NCI-H187 treated with DMSO at 0.1 percent for 48 hours (cell line): ENCODE results near the gene PHTF1.
"Not testable (repeated sequence)": the region's sequence is repeated elsewhere in the genome, so short reads cannot be mapped to it uniquely, and the experiment has no call there.

ENCODE experiments used
- DNase-seq: peaks from one replicate; lab custom pipeline; 2025; lab: John Stamatoyannopoulos, UW

The PHTF1 gene

GRCh38 chr1:113777561-113777960 is 18.3 kb upstream of the PHTF1 start:
- no peak for DNase-seq

GRCh38 chr1:113770031-113770430 is 10.7 kb upstream of the PHTF1 start:
- no peak for DNase-seq

- no peak for DNase-seq
Measured at GRCh38 chr1:113769601-113769970, 10.3 kb upstream of the PHTF1 start.

- DNase-seq = no peak
Measured at GRCh38 chr1:113768916-113769600, 9.8 kb upstream of the PHTF1 start.

GRCh38 chr1:113765306-113766230 is 6.3 kb upstream of the PHTF1 start:
- no peak for DNase-seq

- DNase-seq = no peak
Measured at GRCh38 chr1:113763661-113764060, 4.4 kb upstream of the PHTF1 start.

GRCh38 chr1:113761937-113762336 is 2.7 kb upstream of the PHTF1 start:
- DNase-seq = no peak

GRCh38 chr1:113760102-113761080 is 1.1 kb upstream of the PHTF1 start:
- DNase-seq = no peak

GRCh38 chr1:113758631-113759332 is 504 bp downstream of the PHTF1 start:
- no peak for DNase-seq

- no peak for DNase-seq
Measured at GRCh38 chr1:113756461-113756860, 2.8 kb downstream of the PHTF1 start.

GRCh38 chr1:113753333-113753732 is 6.0 kb downstream of the PHTF1 start:
- DNase-seq = not testable (repeated sequence)

- no peak for DNase-seq
Measured at GRCh38 chr1:113751516-113751915, 7.8 kb downstream of the PHTF1 start.

GRCh38 chr1:113751114-113751513 is 8.2 kb downstream of the PHTF1 start:
- no peak for DNase-seq

GRCh38 chr1:113749402-113749801 is 9.9 kb downstream of the PHTF1 start:
- DNase-seq = no peak

- DNase-seq = no peak
Measured at GRCh38 chr1:113747376-113747775, 11.9 kb downstream of the PHTF1 start.

GRCh38 chr1:113745425-113745824 is 13.9 kb downstream of the PHTF1 start:
- no peak for DNase-seq

GRCh38 chr1:113744114-113744513 is 15.2 kb downstream of the PHTF1 start:
- no peak for DNase-seq

- no peak for DNase-seq
Measured at GRCh38 chr1:113742515-113742914, 16.8 kb downstream of the PHTF1 start.

- DNase-seq = no peak
Measured at GRCh38 chr1:113734357-113735055, 24.8 kb downstream of the PHTF1 start.

GRCh38 chr1:113732802-113733201 is 26.5 kb downstream of the PHTF1 start:
- no peak for DNase-seq

- DNase-seq = no peak
Measured at GRCh38 chr1:113721010-113721409, 38.3 kb downstream of the PHTF1 start.
